Spleen (tissue), 11 donors: ENCODE measurements around the gene DOK4. TPM values are rescaled to one million over a fixed set of nuclear protein-coding genes. Genes with fewer than 3 reads are reported as not detected.

Experiments used
- DNase-seq: peaks from one replicate; pipeline ENCODE4 v3.0.0-alpha.2; 2020
- H3K27ac ChIP-seq, 8 donors: fragments of 200-600 bp; sonication (generic) in 7 of 8; 1 replicate in 4 of 8; 2 replicates in 4 of 8; pipeline versions ENCODE4 v1.5.0 to v1.8.0; 2016 to 2021; ENCODE audit warnings: inconsistent platforms in 4 of 8, mild to moderate bottlenecking in 4 of 8, moderate library complexity in 1 of 8
- H3K27me3 ChIP-seq, 7 donors: fragments of 200-600 bp; sonication (generic) in 6 of 7; replicated peaks in 1 of 7; 1 replicate in 4 of 7; 2 replicates in 3 of 7; pipeline versions ENCODE4 v1.5.0 to v1.8.0; 2016 to 2021; ENCODE audit warnings: inconsistent platforms in 3 of 7, mild to moderate bottlenecking in 1 of 7
- H3K36me3 ChIP-seq, 6 donors: fragments of 200-600 bp; sonication (generic) in 5 of 6; 1 replicate in 4 of 6; 2 replicates in 2 of 6; pipeline versions ENCODE4 v1.5.0 to v1.8.0; 2016 to 2021; ENCODE audit warnings: inconsistent platforms in 2 of 6
- H3K4me1 ChIP-seq, 6 donors: fragments of 200-600 bp; sonication (generic) in 5 of 6; 1 replicate in 3 of 6; 2 replicates in 3 of 6; pipeline versions ENCODE4 v1.5.0 to v1.8.0; 2016 to 2021; ENCODE audit warnings: inconsistent platforms in 3 of 6
- H3K4me3 ChIP-seq, 8 donors: fragments of 200-600 bp; sonication (generic) in 7 of 8; 1 replicate in 4 of 8; 2 replicates in 4 of 8; pipeline versions ENCODE4 v1.5.0 to v1.8.0; 2016 to 2021; ENCODE audit warnings: inconsistent platforms in 4 of 8, mild to moderate bottlenecking in 4 of 8, moderate library complexity in 2 of 8
- H3K9me3 ChIP-seq, 8 donors: fragments of 200-600 bp; sonication (generic) in 7 of 8; 1 replicate in 4 of 8; 2 replicates in 4 of 8; pipeline versions ENCODE4 v1.5.0 to v1.8.0; 2016 to 2021; ENCODE audit warnings: inconsistent platforms in 4 of 8
- CTCF ChIP-seq, 11 experiments: fragments of 200-600 bp in 7 of 11; fragments of 450-650 bp in 4 of 11; sonication (generic) in 4 of 11; IDR thresholded peaks in 8 of 11; conservative IDR thresholded peaks in 3 of 11; 1 replicate in 7 of 11; 2 replicates in 4 of 11; pipeline versions ENCODE4 v1.4.0 to v1.8.0; 2016 to 2021; ENCODE audit warnings: antibody characterized with exemption in 11 of 11, inconsistent platforms in 4 of 11, mild to moderate bottlenecking in 1 of 11
- POLR2A ChIP-seq, 3 donors: fragments of 450-650 bp; IDR thresholded peaks; one replicate each; pipeline ENCODE4 v1.5.1; 2017; ENCODE audit warnings: antibody characterized with exemption in 3 of 3, mild to moderate bottlenecking in 1 of 3
- POLR2AphosphoS5 ChIP-seq, 3 donors: sonication (generic); formaldehyde crosslinking; IDR thresholded peaks; one replicate each; pipeline ENCODE4 v1.5.1; 2017; ENCODE audit warnings: antibody characterized with exemption in 3 of 3
- WGBS, 5 donors: extraction: QIAGEN DNeasy Blood & Tissue Kit in 3 of 5; methylation state at CpG; one replicate each; pipeline versions ENCODE4 v1.1.5 to v1.1.7; 2013 to 2018; 5-methylcytosine and 5-hydroxymethylcytosine counted together
- intact Hi-C: fragments of 100-400 bp; cut with DNase I; formaldehyde crosslinking; loops from one replicate; pipeline ENCODE4 v1.15.0; 2023; ENCODE audit warnings: low total_unique reads
- polyA plus RNA-seq, 3 donors: library from polyadenylated mRNA; stranded (reverse); fragments of 200-250 nt; gene quantifications; one replicate each; pipeline ENCODE4 v1.2.1, GENCODE V29; 2013
- total RNA-seq, 7 donors: library from RNA; depleted of rRNA in 3 of 7; stranded (reverse); fragments of >200 nt in 3 of 7; fragmentation: NEBNext Ultra II Directional in 4 of 7; extraction: Animal tissue kit (Norgen Biotek cat#: 25700) in 4 of 7; gene quantifications; one replicate each; pipeline versions ENCODE4 v1.1.0 to v1.2.1, GENCODE V29; 2016 to 2021
- donor health status: healthy with polysubstance abuse.
- donor health status: DM: no; HTN: no; CAD: no; lungs with moderate emphysema.
- donor health status: DM: no; HTN: no; CAD: no.
- donor health status: Bipolar disorder and iron deficiency.
- donor health status: healthy.
- donor health status: DM: no; HTN: no; CAD: no.
- donor health status: DM: yes; HTN: yes; CAD: no.

Gene DOK4
- total and polyA plus RNA-seq, 10 donors: 4.1 to 19.8 (median 14.2) TPM

- intact Hi-C loops: no loop called here
- TF ChIP-seq POLR2A (IDR thresholded peaks at IDR 0.05): no peak
- TF ChIP-seq POLR2AphosphoS5 (IDR thresholded peaks at IDR 0.05): peak in 2 of 3 donors; percentile 27 to 64
- Histone ChIP-seq H3K4me1 (peaks cover 11 to 89% (median 60%) of the 10 kb centered on the region in 6 donors), H3K36me3 (peaks cover 0 to 69% (median 46%) of the 10 kb centered on the region in 6 donors), H3K9me3 (no peaks in the 10 kb centered on the region), H3K27me3 (no peaks in the 10 kb centered on the region), H3K27ac (peak overlapping the region in 6 of 8 donors; percentile 20 to 78 (median 58)), H3K4me3 (no peak overlapping the region)
- peak; percentile 68 for DNase-seq
- 88 to 94% (median 92%) methylated on average over 12 to 14 of the region's 14 CpGs for WGBS, 5 donors
Measured at GRCh38 chr16:57473176-57473840, 13.0 kb downstream of the DOK4 start.

GRCh38 chr16:57472665-57473060 lies 13.6 kb downstream of the DOK4 start:
- peak overlapping the region in 6 of 8 donors; percentile 20 to 78 (median 64) for H3K27ac ChIP-seq
- intact Hi-C loops: no loop called here

GRCh38 chr16:57471852-57472664 lies 14.2 kb downstream of the DOK4 start:
- DNase-seq: peak; percentile 72
- WGBS, 5 donors: 62 to 77% (median 67%) methylated on average over 10 of the region's 10 CpGs
- Histone ChIP-seq H3K4me3 (no peak overlapping the region), H3K27ac (peak overlapping the region in 6 of 8 donors; percentile 20 to 78 (median 64)), H3K27me3 (no peaks in the 10 kb centered on the region), H3K9me3 (no peaks in the 10 kb centered on the region), H3K4me1 (peaks cover 11 to 76% (median 51%) of the 10 kb centered on the region in 6 donors), H3K36me3 (peaks cover 0 to 82% (median 57%) of the 10 kb centered on the region in 6 donors)
- intact Hi-C loops: no loop called here
- TF ChIP-seq POLR2A (IDR thresholded peaks at IDR 0.05) (no peak), POLR2AphosphoS5 (IDR thresholded peaks at IDR 0.05) (peak; percentile 7 to 51 (median 40))

More at GRCh38 chr16:57472665-57473060, 13.6 kb downstream of the DOK4 start:
- TF ChIP-seq POLR2AphosphoS5 (IDR thresholded peaks at IDR 0.05) (peak in 1 of 3 donors; percentile 32), POLR2A (IDR thresholded peaks at IDR 0.05) (no peak), CTCF (IDR thresholded peaks at IDR 0.05 in 8 of 11, conservative IDR thresholded peaks at IDR 0.05 in 3 of 11) (no peak)
- peaks cover 0 to 76% (median 52%) of the 10 kb centered on the region in 6 donors for H3K36me3 ChIP-seq
- H3K27me3 ChIP-seq: no peaks in the 10 kb centered on the region
- no peaks in the 10 kb centered on the region for H3K9me3 ChIP-seq
- peaks cover 11 to 82% (median 54%) of the 10 kb centered on the region in 6 donors for H3K4me1 ChIP-seq
- peak; percentile 62 for DNase-seq
- no peak overlapping the region for H3K4me3 ChIP-seq
- 27 to 48% (median 45%) methylated on average over 4 of the region's 4 CpGs for WGBS, 5 donors

GRCh38 chr16:57471209-57471608 lies 15.1 kb downstream of the DOK4 start:
- DNase-seq: no peak
- H3K27ac ChIP-seq: peak overlapping the region in 5 of 8 donors; percentile 7 to 78 (median 62)

More at GRCh38 chr16:57471209-57471608, 15.1 kb downstream of the DOK4 start:
- 92 to 100% (median 100%) methylated on average over 1 of the region's 1 CpG for WGBS, 5 donors
- no peaks in the 10 kb centered on the region for H3K27me3 ChIP-seq
- peaks cover 0 to 90% (median 65%) of the 10 kb centered on the region in 6 donors for H3K36me3 ChIP-seq
- no peaks in the 10 kb centered on the region for H3K9me3 ChIP-seq
- no peak overlapping the region for H3K4me3 ChIP-seq
- no peak for TF ChIP-seq CTCF (IDR thresholded peaks at IDR 0.05 in 8 of 11, conservative IDR thresholded peaks at IDR 0.05 in 3 of 11)
- TF ChIP-seq POLR2AphosphoS5 (IDR thresholded peaks at IDR 0.05): no peak
- no peak for TF ChIP-seq POLR2A (IDR thresholded peaks at IDR 0.05)
- H3K4me1 ChIP-seq: peaks cover 9 to 71% (median 45%) of the 10 kb centered on the region in 6 donors
- intact Hi-C loops: no loop called here
